Stimulated activated CD4-positive, alpha-beta T cell treated with anti-CD3 and anti-CD28 coated beads, Interleukin-15, amount 100 ng/mL, for 1 hour (primary cell): ENCODE results near the gene MYH9.

Experiments
- DNase-seq, 2 donors: peaks; one replicate each; pipeline ENCODE4 v3.0.0-alpha.2; 2020; ENCODE audit warnings: low read depth in 1 of 2, low spot score in 1 of 2

The MYH9 gene

DNA sequence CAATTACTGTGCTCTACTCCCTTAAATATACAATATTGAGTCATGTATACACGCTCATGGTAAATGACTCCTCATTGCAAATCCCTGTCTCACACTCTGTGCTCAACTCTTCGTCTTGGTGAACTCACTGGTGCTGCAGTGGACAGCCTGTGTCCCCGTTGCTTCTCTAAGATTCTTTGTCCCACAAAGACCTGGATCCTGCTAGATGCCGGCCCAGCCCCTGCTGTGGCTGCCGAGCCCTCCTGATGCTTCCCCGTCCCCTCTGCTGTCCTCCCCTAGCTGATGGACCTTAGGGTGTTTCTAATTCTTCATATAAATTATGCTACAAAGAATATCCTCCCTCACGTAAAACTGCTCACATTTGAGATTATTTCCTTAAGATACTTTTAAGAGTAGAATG lies 154.0 kb downstream of the MYH9 start:
- DNase-seq = no peak

DNA sequence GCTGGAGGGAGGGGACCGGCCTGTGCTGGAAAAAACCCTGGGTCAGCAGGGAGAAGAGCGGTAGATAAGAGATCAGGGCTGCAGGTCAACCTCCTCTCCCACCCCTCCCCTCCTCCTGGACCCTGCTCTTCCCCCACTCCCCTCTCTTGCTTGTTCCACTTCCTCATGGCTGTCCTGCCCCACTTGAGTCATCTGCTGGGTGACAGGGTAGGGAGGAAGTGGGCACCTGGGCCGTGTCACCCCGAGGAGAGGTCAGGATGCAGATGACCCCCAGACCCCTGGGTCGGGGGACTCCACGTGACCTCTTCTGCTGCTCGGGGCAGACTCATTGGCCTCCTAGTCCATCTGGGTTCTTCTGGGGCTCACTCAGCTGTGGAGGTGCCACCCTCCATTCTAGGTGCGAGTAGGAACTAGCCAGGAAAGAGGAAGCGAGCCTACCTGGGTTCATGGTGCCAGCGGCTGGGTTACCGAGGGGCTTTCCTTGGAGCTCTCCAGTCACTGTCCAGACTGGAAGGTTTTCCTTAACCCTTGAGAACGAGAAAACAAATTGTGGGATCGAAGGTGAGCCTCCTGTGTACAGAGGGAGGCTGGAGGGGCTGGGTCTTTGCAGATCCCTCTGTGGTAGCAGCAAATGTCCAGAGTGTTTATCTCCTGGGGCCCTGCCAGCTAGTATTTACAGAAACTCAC lies 154.9 kb downstream of the MYH9 start:
- no peak for DNase-seq
